ENCODE data around the gene ABHD8. TPM values are rescaled to one million over a fixed set of nuclear protein-coding genes. Genes with fewer than 3 reads are reported as not detected.

Gene ABHD8
- total RNA-seq, 5 donors from 2014 or later (not counting 1 experiment from before 2014, with no cell fraction given) = 5.3 to 12.4 (median 11.3) TPM

DNA sequence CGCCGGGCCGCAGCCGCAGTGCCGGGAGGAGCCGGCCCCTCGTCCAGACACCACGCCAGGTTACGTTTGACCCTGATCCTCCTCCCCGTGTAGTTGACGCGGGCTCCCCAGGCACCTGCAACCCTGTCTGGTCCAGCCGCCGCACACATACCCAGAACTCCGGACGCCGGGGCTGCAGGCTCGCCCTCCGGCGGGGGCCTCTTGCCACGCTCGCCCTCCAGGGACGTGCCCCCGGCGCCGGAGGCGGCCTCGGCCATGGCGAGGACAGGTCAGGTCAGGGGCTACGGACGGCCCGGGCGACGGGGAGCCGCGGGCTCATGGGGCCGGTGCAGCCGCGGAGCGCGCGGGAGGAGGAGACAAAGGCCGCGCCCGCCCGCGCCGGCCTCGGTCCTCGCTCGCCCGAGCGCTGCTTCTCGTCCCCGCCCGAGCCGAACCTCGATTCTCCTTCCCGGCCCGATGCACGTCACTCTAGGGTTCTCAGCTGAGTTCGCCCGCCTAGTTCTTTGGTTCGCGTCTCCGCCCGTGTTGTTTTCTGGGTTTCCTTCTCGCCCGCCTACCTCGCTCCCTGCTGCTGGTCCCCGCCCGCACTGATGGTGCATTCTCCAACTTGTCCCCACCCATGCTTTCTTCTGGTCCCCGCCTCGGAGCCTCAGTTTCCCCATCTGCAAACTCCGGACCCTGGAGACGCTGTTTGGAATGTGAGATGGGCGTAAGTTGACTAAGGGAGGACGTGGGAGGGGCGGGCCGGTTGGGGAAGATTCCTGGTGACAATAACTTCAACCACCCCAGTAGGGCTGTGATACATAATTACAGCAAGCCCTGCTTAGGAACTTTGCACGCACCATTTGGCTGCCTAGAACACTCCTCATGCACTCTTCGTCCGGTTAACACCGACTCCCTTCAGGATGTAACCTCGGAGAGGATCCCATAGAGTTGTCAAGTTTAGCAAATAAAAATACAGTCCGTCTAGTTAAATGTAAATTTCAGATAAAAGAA lies 31.5 kb upstream of the ABHD8 start, which contains the start of gene ANO8:
ANO8 (minus strand) TSS at position 442 of the 996 bp plus-strand sequence; CDS start at position 257, 185 bp downstream.
- H3K4me3 Mint-ChIP-seq = peak within 1 kb of the TSS; percentile 84 to 92 (median 86)
- ATAC-seq (replicated peaks in 1 of 4) (peak; percentile 65 to 69 (median 68)), DNase-seq (peak; percentile 89 to 98 (median 95))
- POLR2A ChIA-PET = interaction anchor here (1.1 kb wide), 2 partner anchors 26 to 258 kb away, joined by 3 read pairs; no protein-coding TSS in a partner anchor
- H3K36me3 Mint-ChIP-seq = no peaks in the 10 kb centered on the region
- Histone ChIP-seq H3K4me3 (ENCODE audit: control insufficient read depth in 1 of 2, extremely low read depth in 1 of 2, low read length in 1 of 2) (peak within 1 kb of the TSS; percentile 56 to 71), H3K36me3 (ENCODE audit: control insufficient read depth in 2 of 2, extremely low read depth in 1 of 2, insufficient read depth in 1 of 2, low read length in 1 of 2) (peaks cover 0 to 4% of the 10 kb centered on the region in 2 donors), H3K9me3 (no peaks in the 10 kb centered on the region), H3K4me1 (ENCODE audit: control insufficient read depth in 1 of 2, extremely low read depth in 1 of 2, insufficient read depth in 2 of 2, low read length in 2 of 2) (peaks cover 9 to 61% of the 10 kb centered on the region in 2 experiments), H3K27me3 (replicated peaks in 1 of 2; ENCODE audit: control insufficient read depth in 2 of 2, extremely low read depth in 1 of 2, insufficient read depth in 2 of 2, low read length in 1 of 2) (peaks cover 0 to 3% of the 10 kb centered on the region in 2 experiments), H3K27ac (ENCODE audit: low read length) (peak within 1 kb of the TSS; percentile 47)
- H3K27ac Mint-ChIP-seq = peak within 1 kb of the TSS; percentile 80 to 91
- H3K4me1 Mint-ChIP-seq = peaks cover 42 to 53% (median 49%) of the 10 kb centered on the region in 3 donors
- H3K27me3 Mint-ChIP-seq = no peaks in the 10 kb centered on the region
- H3K9me3 Mint-ChIP-seq = no peaks in the 10 kb centered on the region
- CTCF ChIA-PET = interaction anchor here (0.5 to 1.2 kb wide), 3 partner anchors 29 to 525 kb away, joined by 3 to 10 read pairs (median 7); partner anchors contain the start of gene RPL18A (in 1 of the 2)
- 3% methylated on average over 71 of the region's 86 CpGs for WGBS (ENCODE audit: insufficient coverage)

DNA sequence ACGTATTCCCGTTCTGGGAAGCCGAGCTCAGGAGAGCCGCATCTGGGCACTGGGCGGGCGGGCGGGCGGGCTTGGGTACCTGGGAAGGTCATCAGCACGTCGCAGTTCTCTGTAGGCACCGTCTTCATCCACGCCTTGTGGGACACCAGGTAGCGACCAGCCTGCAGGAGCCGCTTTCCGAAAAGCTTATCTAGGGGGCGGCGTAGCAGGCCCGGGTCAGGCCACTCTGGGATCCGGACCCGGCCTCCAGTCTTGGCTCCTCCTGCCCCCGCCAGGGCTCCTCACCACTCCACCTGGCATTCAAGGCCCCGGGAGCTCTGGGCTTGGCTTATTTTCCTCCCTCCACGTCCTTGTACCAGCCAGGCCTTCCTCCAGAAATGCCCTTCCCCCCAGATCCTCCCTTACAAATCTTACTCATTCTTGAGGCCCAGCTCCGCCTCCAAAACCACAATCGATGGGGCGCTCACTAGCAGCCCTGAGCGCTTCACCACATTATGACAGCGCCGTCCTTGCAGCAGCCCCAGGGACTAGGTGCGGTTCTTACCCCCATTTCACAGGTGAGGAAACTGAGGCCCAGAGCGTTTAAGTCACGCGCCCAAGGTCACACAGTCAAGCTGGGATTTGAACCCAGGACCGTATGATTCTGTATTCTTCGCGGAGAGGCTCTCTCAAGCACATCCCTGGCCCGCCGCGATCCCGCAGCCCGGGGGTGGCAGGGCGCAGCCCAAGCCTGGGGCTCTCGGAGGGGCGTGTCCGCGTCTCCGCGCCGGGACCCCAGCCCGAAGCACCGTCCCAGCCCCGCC lies 30.6 kb upstream of the ABHD8 start:
- H3K4me3 ChIP-seq (ENCODE audit: control insufficient read depth in 1 of 2, extremely low read depth in 1 of 2, low read length in 1 of 2) = peak overlapping the region; percentile 56 to 71
- peaks cover 0 to 2% of the 10 kb centered on the region in 2 donors for H3K36me3 ChIP-seq (ENCODE audit: control insufficient read depth in 2 of 2, extremely low read depth in 1 of 2, insufficient read depth in 1 of 2, low read length in 1 of 2)
- peak overlapping the region; percentile 84 to 92 (median 86) for H3K4me3 Mint-ChIP-seq
- DNase-seq = peak; percentile 42 to 77 (median 61)
- no peaks in the 10 kb centered on the region for H3K9me3 Mint-ChIP-seq
- POLR2A ChIA-PET = interaction anchor here (0.5 to 0.7 kb wide), 3 partner anchors 9 to 25 kb away, joined by 3 to 4 read pairs (median 3); partner anchors contain the start of gene DDA1 (in 1 of the 2)
- no peaks in the 10 kb centered on the region for H3K27me3 Mint-ChIP-seq
- no peaks in the 10 kb centered on the region for H3K9me3 ChIP-seq
- H3K4me1 ChIP-seq (ENCODE audit: control insufficient read depth in 1 of 2, extremely low read depth in 1 of 2, insufficient read depth in 2 of 2, low read length in 2 of 2) = peaks cover 9 to 67% of the 10 kb centered on the region in 2 experiments
- peak overlapping the region; percentile 75 to 84 for H3K27ac Mint-ChIP-seq
- CTCF ChIA-PET = interaction anchor here (0.5 to 1.5 kb wide), 5 partner anchors 25 to 526 kb away, joined by 3 to 10 read pairs (median 5); partner anchors contain the start of genes ABHD8 (in 1 of the 2), DDA1 (in 1 of the 2) and RPL18A (in 1 of the 2)
- WGBS (ENCODE audit: insufficient coverage) = 36% methylated on average over 52 of the region's 52 CpGs
- H3K27ac ChIP-seq (ENCODE audit: low read length) = peak overlapping the region; percentile 19
- H3K27me3 ChIP-seq (replicated peaks in 1 of 2; ENCODE audit: control insufficient read depth in 2 of 2, extremely low read depth in 1 of 2, insufficient read depth in 2 of 2, low read length in 1 of 2) = peaks cover 0 to 7% of the 10 kb centered on the region in 2 experiments
- H3K4me1 Mint-ChIP-seq = peaks cover 42 to 52% (median 47%) of the 10 kb centered on the region in 3 donors
- peak; percentile 14 to 36 (median 30) for ATAC-seq (replicated peaks in 1 of 4)
- H3K36me3 Mint-ChIP-seq = no peaks in the 10 kb centered on the region

DNA sequence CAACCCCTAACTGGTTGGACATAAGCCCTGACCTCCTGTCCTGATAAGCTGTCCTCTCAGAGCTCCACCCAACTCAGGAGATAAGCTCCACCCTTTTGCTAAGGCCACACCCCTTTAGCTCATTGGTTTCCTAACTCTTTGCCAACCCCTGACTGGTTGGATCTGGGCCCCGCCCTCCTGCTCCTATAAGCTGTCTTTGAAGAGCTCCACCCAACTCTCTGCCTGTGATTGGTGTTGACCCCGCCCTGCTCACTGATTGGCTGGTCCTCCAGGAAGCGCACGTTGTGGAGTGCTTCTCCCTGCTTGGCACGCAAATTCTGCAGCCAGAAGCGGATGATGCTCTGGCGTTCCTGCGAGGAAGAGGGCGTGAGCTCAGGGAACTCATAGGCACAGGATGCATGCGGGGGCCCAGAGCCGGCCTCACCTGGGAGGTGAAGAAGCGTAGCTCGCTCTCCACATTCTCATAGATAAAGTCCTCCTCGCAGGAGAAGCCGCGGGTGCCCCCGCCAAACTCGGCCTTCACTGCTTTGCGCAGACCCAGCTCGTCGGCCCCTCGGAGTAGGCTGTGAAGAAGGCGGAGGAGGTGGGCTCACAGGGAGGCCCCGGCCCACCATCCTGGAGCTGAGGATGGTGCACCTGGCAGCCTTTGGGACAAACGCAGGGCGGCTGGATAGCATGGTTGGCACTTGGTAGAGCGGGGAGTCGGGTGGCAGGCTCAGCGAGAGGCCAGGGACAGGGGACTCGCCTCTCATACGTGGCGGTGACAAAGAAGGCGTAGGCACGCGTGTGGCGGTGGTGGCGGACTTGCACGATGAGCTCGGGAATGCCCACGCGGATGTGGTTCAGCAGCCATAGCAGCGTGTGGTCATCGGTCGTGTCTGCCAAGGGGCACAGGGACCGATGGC lies 29.7 kb upstream of the ABHD8 start:
- Mint-ChIP-seq H3K4me1 (peaks cover 40 to 44% (median 42%) of the 10 kb centered on the region in 3 donors), H3K4me3 (peak overlapping the region; percentile 41 to 92 (median 51)), H3K36me3 (no peaks in the 10 kb centered on the region), H3K27ac (peak overlapping the region in 1 of 2 donors; percentile 16), H3K27me3 (no peaks in the 10 kb centered on the region), H3K9me3 (no peaks in the 10 kb centered on the region)
- H3K9me3 ChIP-seq = no peaks in the 10 kb centered on the region
- DNase-seq (peak in 18 of 35 experiments; percentile 23 to 58 (median 36)), ATAC-seq (replicated peaks in 1 of 4) (no peak)
- no peak overlapping the region for H3K4me3 ChIP-seq (ENCODE audit: control insufficient read depth in 1 of 2, extremely low read depth in 1 of 2, low read length in 1 of 2)
- WGBS (ENCODE audit: insufficient coverage) = 95% methylated on average over 35 of the region's 45 CpGs
- H3K4me1 ChIP-seq (ENCODE audit: control insufficient read depth in 1 of 2, extremely low read depth in 1 of 2, insufficient read depth in 2 of 2, low read length in 2 of 2) = peaks cover 7 to 62% of the 10 kb centered on the region in 2 experiments
- H3K36me3 ChIP-seq (ENCODE audit: control insufficient read depth in 2 of 2, extremely low read depth in 1 of 2, insufficient read depth in 1 of 2, low read length in 1 of 2) = no peaks in the 10 kb centered on the region
- H3K27ac ChIP-seq (ENCODE audit: low read length) = no peak overlapping the region
- H3K27me3 ChIP-seq (replicated peaks in 1 of 2; ENCODE audit: control insufficient read depth in 2 of 2, extremely low read depth in 1 of 2, insufficient read depth in 2 of 2, low read length in 1 of 2) = peaks cover 0 to 7% of the 10 kb centered on the region in 2 experiments
- ChIA-PET POLR2A (interaction anchor here (0.5 to 0.7 kb wide), 4 partner anchors 10 to 280 kb away, joined by 3 to 4 read pairs (median 4); partner anchors contain the start of gene DDA1 (in 1 of the 2)), CTCF (interaction anchor here (0.6 to 1.5 kb wide), 3 partner anchors 24 to 52 kb away, joined by 3 to 13 read pairs (median 5); partner anchors contain the start of genes ABHD8 (in 1 of the 2) and DDA1 (in 1 of the 2))

- ChIA-PET POLR2A (no interaction called here), CTCF (interaction anchor here (0.6 to 1.5 kb wide), 2 partner anchors 29 to 52 kb away, joined by 3 to 13 read pairs; partner anchors contain the start of gene ABHD8 (in 1 of the 2))
- Mint-ChIP-seq H3K9me3 (no peaks in the 10 kb centered on the region), H3K4me1 (peaks cover 35 to 43% (median 38%) of the 10 kb centered on the region in 3 donors), H3K36me3 (no peaks in the 10 kb centered on the region), H3K4me3 (no peak overlapping the region), H3K27me3 (no peaks in the 10 kb centered on the region), H3K27ac (no peak overlapping the region)
- Histone ChIP-seq H3K27ac (ENCODE audit: low read length) (no peak overlapping the region), H3K9me3 (no peaks in the 10 kb centered on the region), H3K4me1 (ENCODE audit: control insufficient read depth in 1 of 2, extremely low read depth in 1 of 2, insufficient read depth in 2 of 2, low read length in 2 of 2) (peaks cover 7 to 63% of the 10 kb centered on the region in 2 experiments), H3K36me3 (ENCODE audit: control insufficient read depth in 2 of 2, extremely low read depth in 1 of 2, insufficient read depth in 1 of 2, low read length in 1 of 2) (no peaks in the 10 kb centered on the region), H3K27me3 (replicated peaks in 1 of 2; ENCODE audit: control insufficient read depth in 2 of 2, extremely low read depth in 1 of 2, insufficient read depth in 2 of 2, low read length in 1 of 2) (peaks cover 0 to 7% of the 10 kb centered on the region in 2 experiments), H3K4me3 (ENCODE audit: control insufficient read depth in 1 of 2, extremely low read depth in 1 of 2, low read length in 1 of 2) (no peak overlapping the region)
- ATAC-seq (replicated peaks in 1 of 4) (no peak), DNase-seq (no peak)
- 89% methylated on average over 8 of the region's 8 CpGs for WGBS (ENCODE audit: insufficient coverage)
Observed at GRCh38 chr19:17332360-17332676, 29.1 kb upstream of the ABHD8 start.

GRCh38 chr19:17331045-17331558 lies 27.9 kb upstream of the ABHD8 start:
- H3K27ac Mint-ChIP-seq = no peak overlapping the region
- H3K27ac ChIP-seq (ENCODE audit: low read length) = no peak overlapping the region
- H3K4me1 Mint-ChIP-seq = peaks cover 26 to 38% (median 26%) of the 10 kb centered on the region in 3 donors
- H3K9me3 Mint-ChIP-seq = no peaks in the 10 kb centered on the region
- H3K4me3 ChIP-seq (ENCODE audit: control insufficient read depth in 1 of 2, extremely low read depth in 1 of 2, low read length in 1 of 2) = no peak overlapping the region
- H3K36me3 Mint-ChIP-seq = no peaks in the 10 kb centered on the region
- H3K4me1 ChIP-seq (ENCODE audit: control insufficient read depth in 1 of 2, extremely low read depth in 1 of 2, insufficient read depth in 2 of 2, low read length in 2 of 2) = peaks cover 7 to 54% of the 10 kb centered on the region in 2 experiments
- H3K9me3 ChIP-seq = no peaks in the 10 kb centered on the region
- H3K36me3 ChIP-seq (ENCODE audit: control insufficient read depth in 2 of 2, extremely low read depth in 1 of 2, insufficient read depth in 1 of 2, low read length in 1 of 2) = no peaks in the 10 kb centered on the region
- POLR2A ChIA-PET = interaction anchor here in 1 of 2 donors (0.6 to 0.7 kb wide), 2 partner anchors 22 to 744 kb away, joined by 5 to 8 read pairs; no protein-coding TSS in a partner anchor
- peaks cover 0 to 7% of the 10 kb centered on the region in 2 experiments for H3K27me3 ChIP-seq (replicated peaks in 1 of 2; ENCODE audit: control insufficient read depth in 2 of 2, extremely low read depth in 1 of 2, insufficient read depth in 2 of 2, low read length in 1 of 2)
- ATAC-seq (replicated peaks in 1 of 4) (no peak), DNase-seq (no peak)
- CTCF ChIA-PET = no interaction called here
- peak overlapping the region in 2 of 3 donors; percentile 51 to 78 for H3K4me3 Mint-ChIP-seq
- 86% methylated on average over 12 of the region's 13 CpGs for WGBS (ENCODE audit: insufficient coverage)
- H3K27me3 Mint-ChIP-seq = no peaks in the 10 kb centered on the region
